GM23338 (cell line): ENCODE data around the gene OGDHL. TPM values are rescaled to one million over a fixed set of nuclear protein-coding genes. Genes with fewer than 3 reads are reported as not detected.

Experiments
- ATAC-seq: fragments of 200-7000 bp; cut with Tn5 transposase; 3 replicates; pipeline ENCODE4 v1.9.1; 2020
- DNase-seq: peaks from one replicate; pipeline ENCODE4 v3.0.0-alpha.2; 2015; ENCODE audit warnings: low spot score
- H2AFZ ChIP-seq: fragments of 200-600 bp; sonication (generic); 2 replicates; pipeline ENCODE4 v1.8.0; 2016; ENCODE audit warnings: antibody characterized with exemption, mild to moderate bottlenecking, moderate library complexity
- H3F3A ChIP-seq: fragments of 200-600 bp; sonication (generic); replicated peaks from 2 replicates; pipeline ENCODE4 v1.8.0; 2017; ENCODE audit warnings: antibody characterized with exemption, mixed run types, low read depth
- H3K27ac ChIP-seq: fragments of 200-600 bp; sonication (generic); 2 replicates; pipeline ENCODE4 v1.6.1; 2016; ENCODE audit warnings: low read depth
- H3K27me3 ChIP-seq: fragments of 200-600 bp; sonication (generic); 2 replicates; pipeline ENCODE4 v1.8.0; 2016; ENCODE audit warnings: mild to moderate bottlenecking, mixed run types, moderate library complexity; ENCODE audit not compliant: insufficient read depth
- H3K36me3 ChIP-seq: fragments of 200-600 bp; sonication (generic); 2 replicates; pipeline ENCODE4 v1.8.0; 2016; ENCODE audit warnings: mild to moderate bottlenecking; ENCODE audit not compliant: insufficient read depth
- H3K4me1 ChIP-seq: fragments of 200-600 bp; sonication (generic); 2 replicates; pipeline ENCODE4 v1.8.0; 2016; ENCODE audit warnings: mild to moderate bottlenecking, moderate library complexity; ENCODE audit not compliant: insufficient read depth
- H3K4me2 ChIP-seq: fragments of 200-600 bp; sonication (generic); 2 replicates; pipeline ENCODE4 v1.7.1; 2017; ENCODE audit warnings: mixed run types
- H3K4me3 ChIP-seq: fragments of 200-600 bp; sonication (generic); 2 replicates; pipeline ENCODE4 v1.6.1; 2016; ENCODE audit warnings: mixed run types
- H3K79me2 ChIP-seq: fragments of 200-600 bp; sonication (generic); replicated peaks from 2 replicates; pipeline ENCODE4 v1.8.0; 2017; ENCODE audit warnings: mild to moderate bottlenecking; ENCODE audit not compliant: insufficient read depth
- H3K9me2 ChIP-seq: fragments of 200-600 bp; sonication (generic); 2 replicates; pipeline ENCODE4 v1.8.0; 2017; ENCODE audit not compliant: insufficient read depth
- H4K20me1 ChIP-seq: fragments of 200-600 bp; sonication (generic); replicated peaks from 2 replicates; pipeline ENCODE4 v1.8.0; 2017; ENCODE audit warnings: mild to moderate bottlenecking; ENCODE audit not compliant: insufficient read depth
- H3K27ac Mint-ChIP-seq: 2 replicates; pipeline ENCODE4 v1.8.0; 2020; ENCODE audit warnings: inconsistent platforms, mild to moderate bottlenecking, moderate library complexity, mixed read lengths
- H3K27me3 Mint-ChIP-seq: 3 replicates; pipeline ENCODE4 v1.8.0; 2022; ENCODE audit warnings: low read depth, mild to moderate bottlenecking, moderate library complexity, mixed read lengths, inconsistent platforms; ENCODE audit not compliant: insufficient read depth, poor library complexity
- H3K36me3 Mint-ChIP-seq: 3 replicates; pipeline ENCODE4 v1.8.0; 2021; ENCODE audit warnings: low read depth, mild to moderate bottlenecking, inconsistent platforms, moderate library complexity, mixed read lengths
- H3K4me1 Mint-ChIP-seq: 3 replicates; pipeline ENCODE4 v1.8.0; 2020; ENCODE audit warnings: mild to moderate bottlenecking, inconsistent platforms, mixed read lengths
- H3K4me3 Mint-ChIP-seq: 3 replicates; pipeline ENCODE4 v1.8.0; 2021; ENCODE audit warnings: moderate library complexity, mild to moderate bottlenecking, inconsistent platforms, mixed read lengths
- H3K9me3 Mint-ChIP-seq: 3 replicates; pipeline ENCODE4 v1.8.0; 2020; ENCODE audit warnings: moderate library complexity, mild to moderate bottlenecking, inconsistent platforms, mixed read lengths
- CTCF ChIP-seq, 2 experiments: fragments of 200-600 bp in 1 of 2; sonication (generic) in 1 of 2; conservative IDR thresholded peaks; 2 replicates each; pipeline versions ENCODE4 v1.5.1 to v1.6.1; 2016 to 2017; ENCODE audit warnings: antibody characterized with exemption in 2 of 2, low read depth in 2 of 2, mild to moderate bottlenecking in 2 of 2, moderate library complexity in 1 of 2
- ETS1 ChIP-seq: IDR thresholded peaks from 2 replicates; pipeline ENCODE4 v1.6.1; 2016; ENCODE audit warnings: antibody characterized with exemption
- EZH2 ChIP-seq: fragments of 200-600 bp; sonication (generic); IDR thresholded peaks from one replicate; pipeline ENCODE4 v1.8.0; 2017; ENCODE audit warnings: antibody characterized with exemption, mild to moderate bottlenecking, low read depth; ENCODE audit not compliant: unreplicated experiment
- EZH2phosphoT487 ChIP-seq: fragments of 200-600 bp; sonication (generic); IDR thresholded peaks from one replicate; pipeline ENCODE4 v1.8.1; 2018; ENCODE audit warnings: antibody characterized with exemption; ENCODE audit not compliant: unreplicated experiment
- JUNB ChIP-seq: IDR thresholded peaks from one replicate; pipeline ENCODE4 v1.6.1; 2016; ENCODE audit warnings: antibody characterized with exemption; ENCODE audit not compliant: unreplicated experiment
- NANOG ChIP-seq: IDR thresholded peaks from 2 replicates; pipeline ENCODE4 v1.6.1; 2016; ENCODE audit warnings: antibody characterized with exemption, borderline replicate concordance
- POLR2AphosphoS5 ChIP-seq: IDR thresholded peaks from 2 replicates; pipeline ENCODE4 v1.6.1; 2016; ENCODE audit warnings: antibody characterized with exemption, low read depth
- REST ChIP-seq: IDR thresholded peaks from one replicate; pipeline ENCODE4 v1.6.1; 2018; ENCODE audit warnings: antibody characterized with exemption; ENCODE audit not compliant: unreplicated experiment
- ZNF114 ChIP-seq: fragments of 250-450 bp; sonication (Bioruptor Pico); IDR thresholded peaks from 2 replicates; pipeline ENCODE4 v1.5.0; 2020; ENCODE audit warnings: mild to moderate bottlenecking, moderate library complexity
- ZNF331 ChIP-seq: fragments of 250-450 bp; sonication (Bioruptor Pico); IDR thresholded peaks from 2 replicates; pipeline ENCODE4 v1.5.0; 2020; ENCODE audit warnings: low read depth, mild to moderate bottlenecking, moderate library complexity
- polyA plus RNA-seq: library from polyadenylated mRNA; unstranded; fragments of >200 nt; fragmentation: Nextera tagmentation; extraction: Ambion mirVana; gene quantifications from 2 replicates; pipeline ENCODE4 v1.2.1, GENCODE V29; 2016
- total RNA-seq: library from RNA; depleted of rRNA; stranded (reverse); fragments of >200 nt; shearing (Covaris generic); gene quantifications from 2 replicates; pipeline ENCODE4 v1.2.3, GENCODE V29; 2014

Gene OGDHL
- total and polyA plus RNA-seq, 2 experiments from 2014 or later = 8.3 to 15.5 TPM

- ATAC-seq (no peak), DNase-seq (peak; percentile 3)
- 0 out of 2 replicates have a peak, but pooled peaks cover 3% of the 10 kb centered on the region for H4K20me1 ChIP-seq
- H3F3A ChIP-seq = no peaks in the 10 kb centered on the region
- no peak overlapping the region for H3K4me3 Mint-ChIP-seq
- H3K27ac ChIP-seq = no peak overlapping the region
- no peak overlapping the region for H3K4me2 ChIP-seq
- H3K9me3 Mint-ChIP-seq = no peaks in the 10 kb centered on the region
- peaks cover 10% of the 10 kb centered on the region for H3K27me3 Mint-ChIP-seq
- no peaks in the 10 kb centered on the region for H3K36me3 ChIP-seq
- H2AFZ ChIP-seq = no peak overlapping the region
- TF ChIP-seq ETS1 = no peak
- peak in 1 of 2 experiments; percentile 18; a peak in 1 of 4 replicates for TF ChIP-seq CTCF (conservative IDR thresholded peaks at IDR 0.05; ENCODE audit: low read depth in 2 of 2)
- 0 out of 3 replicates have a peak, but pooled peaks cover 4% of the 10 kb centered on the region for H3K4me1 Mint-ChIP-seq
- no peaks in the 10 kb centered on the region for H3K79me2 ChIP-seq
- H3K4me1 ChIP-seq = no peaks in the 10 kb centered on the region; the same call in 1 of the 2 replicates
- no peaks in the 10 kb centered on the region for H3K9me2 ChIP-seq
- peaks cover 23% of the 10 kb centered on the region for H3K27me3 ChIP-seq
- H3K36me3 Mint-ChIP-seq = peaks cover 3% of the 10 kb centered on the region; the same call in 1 of the 3 replicates
- peak overlapping the region; percentile 72; the same call in 1 of the 2 replicates for H3K27ac Mint-ChIP-seq
- no peak overlapping the region for H3K4me3 ChIP-seq
Observed at GRCh38 chr10:49759787-49760551, 2.2 kb downstream of the OGDHL start.

- ATAC-seq = no peak
Observed at GRCh38 chr10:49758249-49758930, 3.7 kb downstream of the OGDHL start.

GRCh38 chr10:49756641-49757040, 5.5 kb downstream of the OGDHL start:
- H3F3A ChIP-seq = no peaks in the 10 kb centered on the region
- H3K9me2 ChIP-seq = no peaks in the 10 kb centered on the region
- H4K20me1 ChIP-seq = 0 out of 2 replicates have a peak, but pooled peaks cover 3% of the 10 kb centered on the region
- no peaks in the 10 kb centered on the region for H3K36me3 ChIP-seq
- Mint-ChIP-seq H3K27me3 (peaks cover 2% of the 10 kb centered on the region), H3K4me1 (0 out of 3 replicates have a peak, but pooled peaks cover 4% of the 10 kb centered on the region), H3K4me3 (no peak overlapping the region), H3K9me3 (no peaks in the 10 kb centered on the region), H3K36me3 (peaks cover 10% of the 10 kb centered on the region; the same call in 1 of the 3 replicates), H3K27ac (no peak overlapping the region)
- H3K27ac ChIP-seq = no peak overlapping the region
- DNase-seq (no peak), ATAC-seq (no peak)
- H3K4me3 ChIP-seq = no peak overlapping the region
- no peak overlapping the region for H3K4me2 ChIP-seq
- no peaks in the 10 kb centered on the region for H3K79me2 ChIP-seq
- H3K27me3 ChIP-seq = peaks cover 7% of the 10 kb centered on the region; the same call in 1 of the 2 replicates
- H2AFZ ChIP-seq = no peak overlapping the region
- no peaks in the 10 kb centered on the region; the same call in 1 of the 2 replicates for H3K4me1 ChIP-seq
- TF ChIP-seq NANOG (no peak), ZNF114 (CRISPR knock-in tag) (no peak), EZH2phosphoT487 (no peak), POLR2AphosphoS5 (no peak), REST (no peak), ETS1 (no peak), JUNB (no peak)

More at GRCh38 chr10:49758249-49758930, 3.7 kb downstream of the OGDHL start:
- peaks cover 7% of the 10 kb centered on the region; the same call in 1 of the 3 replicates for H3K36me3 Mint-ChIP-seq
- no peaks in the 10 kb centered on the region for H3K36me3 ChIP-seq
- H3K4me3 ChIP-seq = no peak overlapping the region
- H3K4me1 ChIP-seq = no peaks in the 10 kb centered on the region; the same call in 1 of the 2 replicates
- no peak overlapping the region for H3K4me2 ChIP-seq
- 0 out of 2 replicates have a peak, but pooled peaks cover 3% of the 10 kb centered on the region for H4K20me1 ChIP-seq
- H3K27ac Mint-ChIP-seq = no peak overlapping the region
- H3F3A ChIP-seq = no peaks in the 10 kb centered on the region
- no peaks in the 10 kb centered on the region for H3K9me2 ChIP-seq
- H3K27ac ChIP-seq = no peak overlapping the region
- TF ChIP-seq EZH2 (no peak), ZNF331 (CRISPR knock-in tag) (no peak)
- H2AFZ ChIP-seq = no peak overlapping the region
- H3K27me3 ChIP-seq = peaks cover 13% of the 10 kb centered on the region
- H3K79me2 ChIP-seq = no peaks in the 10 kb centered on the region
- H3K4me1 Mint-ChIP-seq = 0 out of 3 replicates have a peak, but pooled peaks cover 4% of the 10 kb centered on the region
- peaks cover 7% of the 10 kb centered on the region for H3K27me3 Mint-ChIP-seq
- H3K9me3 Mint-ChIP-seq = no peaks in the 10 kb centered on the region
- DNase-seq = no peak
- H3K4me3 Mint-ChIP-seq = no peak overlapping the region
